LNCaP clone FGC (cell line): ENCODE measurements around the gene MAPK1.

ENCODE experiments used
- DNase-seq: peaks from one replicate; pipeline ENCODE4 v3.0.0-alpha.2; 2011; ENCODE audit warnings: low read depth
- H3K4me3 ChIP-seq: 2 replicates; pipeline ENCODE4 v1.5.1; 2011; ENCODE audit warnings: mild to moderate bottlenecking, low read depth, low read length, control low read depth
- CTCF ChIP-seq: IDR thresholded peaks from 2 replicates; pipeline ENCODE4 v1.5.1; 2012; ENCODE audit warnings: mild to moderate bottlenecking; ENCODE audit not compliant: control insufficient read depth, insufficient read depth; ENCODE audit errors: extremely low read depth

The MAPK1 gene

GRCh38 chr22:21759646-21760376 lies 107.6 kb downstream of the MAPK1 start:
- no peak overlapping the region for H3K4me3 ChIP-seq
- TF ChIP-seq CTCF = no peak
- DNase-seq = no peak

GRCh38 chr22:21759093-21759492 lies 108.4 kb downstream of the MAPK1 start:
- TF ChIP-seq CTCF = no peak
- no peak overlapping the region for H3K4me3 ChIP-seq
- DNase-seq = no peak

- no peak for TF ChIP-seq CTCF
- H3K4me3 ChIP-seq = no peak overlapping the region
- DNase-seq = no peak
Observed at GRCh38 chr22:21758091-21758864, 109.2 kb downstream of the MAPK1 start.

- TF ChIP-seq CTCF = no peak
- no peak overlapping the region for H3K4me3 ChIP-seq
- no peak for DNase-seq
Observed at GRCh38 chr22:21755851-21756284, 111.6 kb downstream of the MAPK1 start.

- no peak for TF ChIP-seq CTCF
- H3K4me3 ChIP-seq = no peak overlapping the region
- DNase-seq = no peak
Observed at GRCh38 chr22:21754523-21754922, 112.9 kb downstream of the MAPK1 start.

GRCh38 chr22:21753374-21754111 lies 113.9 kb downstream of the MAPK1 start:
- TF ChIP-seq CTCF = no peak
- DNase-seq = no peak

More at GRCh38 chr22:21753374-21754111, 113.9 kb downstream of the MAPK1 start:
- no peak overlapping the region for H3K4me3 ChIP-seq
